Measurements from ENCODE around the gene TUBGCP4. TPM values are rescaled to one million over a fixed set of nuclear protein-coding genes. Genes with fewer than 3 reads are reported as not detected.

The TUBGCP4 gene
- total RNA-seq, 1 experiment from 2014 or later: 38.6 TPM

DNA sequence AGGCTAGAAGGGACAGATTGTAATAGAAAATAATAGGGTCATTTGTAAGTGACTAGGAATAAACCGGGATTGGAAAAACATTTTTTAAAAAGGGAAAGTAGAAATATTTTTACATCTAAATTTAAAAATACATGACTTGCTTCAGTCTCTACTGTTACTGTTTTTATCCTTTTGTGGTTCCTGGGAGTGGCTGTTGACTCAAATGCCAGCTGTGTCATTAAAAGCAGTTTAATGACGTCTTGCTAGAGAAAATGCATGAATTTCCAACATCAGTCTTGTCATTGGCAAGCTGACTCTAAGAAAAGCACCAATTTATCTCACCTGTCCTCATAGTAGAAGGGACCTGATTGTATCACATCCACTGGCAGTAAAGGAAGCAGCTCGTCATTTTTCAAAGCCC is 23.8 kb upstream of the TUBGCP4 start (continued):
- TF ChIP-seq, protein P1, sequence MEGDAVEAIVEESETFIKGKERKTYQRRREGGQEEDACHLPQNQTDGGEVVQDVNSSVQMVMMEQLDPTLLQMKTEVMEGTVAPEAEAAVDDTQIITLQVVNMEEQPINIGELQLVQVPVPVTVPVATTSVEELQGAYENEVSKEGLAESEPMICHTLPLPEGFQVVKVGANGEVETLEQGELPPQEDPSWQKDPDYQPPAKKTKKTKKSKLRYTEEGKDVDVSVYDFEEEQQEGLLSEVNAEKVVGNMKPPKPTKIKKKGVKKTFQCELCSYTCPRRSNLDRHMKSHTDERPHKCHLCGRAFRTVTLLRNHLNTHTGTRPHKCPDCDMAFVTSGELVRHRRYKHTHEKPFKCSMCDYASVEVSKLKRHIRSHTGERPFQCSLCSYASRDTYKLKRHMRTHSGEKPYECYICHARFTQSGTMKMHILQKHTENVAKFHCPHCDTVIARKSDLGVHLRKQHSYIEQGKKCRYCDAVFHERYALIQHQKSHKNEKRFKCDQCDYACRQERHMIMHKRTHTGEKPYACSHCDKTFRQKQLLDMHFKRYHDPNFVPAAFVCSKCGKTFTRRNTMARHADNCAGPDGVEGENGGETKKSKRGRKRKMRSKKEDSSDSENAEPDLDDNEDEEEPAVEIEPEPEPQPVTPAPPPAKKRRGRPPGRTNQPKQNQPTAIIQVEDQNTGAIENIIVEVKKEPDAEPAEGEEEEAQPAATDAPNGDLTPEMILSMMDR (IDR thresholded peaks at IDR 0.05 in 2 of 3, conservative IDR thresholded peaks at IDR 0.05 in 1 of 3; ENCODE audit: borderline replicate concordance in 1 of 3, insufficient read depth in 1 of 3, low read depth in 2 of 3, low read length in 2 of 3): no peak
- TF ChIP-seq, protein P2, sequence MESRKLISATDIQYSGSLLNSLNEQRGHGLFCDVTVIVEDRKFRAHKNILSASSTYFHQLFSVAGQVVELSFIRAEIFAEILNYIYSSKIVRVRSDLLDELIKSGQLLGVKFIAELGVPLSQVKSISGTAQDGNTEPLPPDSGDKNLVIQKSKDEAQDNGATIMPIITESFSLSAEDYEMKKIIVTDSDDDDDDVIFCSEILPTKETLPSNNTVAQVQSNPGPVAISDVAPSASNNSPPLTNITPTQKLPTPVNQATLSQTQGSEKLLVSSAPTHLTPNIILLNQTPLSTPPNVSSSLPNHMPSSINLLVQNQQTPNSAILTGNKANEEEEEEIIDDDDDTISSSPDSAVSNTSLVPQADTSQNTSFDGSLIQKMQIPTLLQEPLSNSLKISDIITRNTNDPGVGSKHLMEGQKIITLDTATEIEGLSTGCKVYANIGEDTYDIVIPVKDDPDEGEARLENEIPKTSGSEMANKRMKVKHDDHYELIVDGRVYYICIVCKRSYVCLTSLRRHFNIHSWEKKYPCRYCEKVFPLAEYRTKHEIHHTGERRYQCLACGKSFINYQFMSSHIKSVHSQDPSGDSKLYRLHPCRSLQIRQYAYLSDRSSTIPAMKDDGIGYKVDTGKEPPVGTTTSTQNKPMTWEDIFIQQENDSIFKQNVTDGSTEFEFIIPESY (IDR thresholded peaks at IDR 0.05; ENCODE audit: extremely low read depth, insufficient replicate concordance, low read length): no peak
- TF ChIP-seq CEBPB (IDR thresholded peaks at IDR 0.05; ENCODE audit: low read depth) (no peak), POLR2AphosphoS5 (IDR thresholded peaks at IDR 0.05; ENCODE audit: low read depth, low read length) (no peak)

DNA sequence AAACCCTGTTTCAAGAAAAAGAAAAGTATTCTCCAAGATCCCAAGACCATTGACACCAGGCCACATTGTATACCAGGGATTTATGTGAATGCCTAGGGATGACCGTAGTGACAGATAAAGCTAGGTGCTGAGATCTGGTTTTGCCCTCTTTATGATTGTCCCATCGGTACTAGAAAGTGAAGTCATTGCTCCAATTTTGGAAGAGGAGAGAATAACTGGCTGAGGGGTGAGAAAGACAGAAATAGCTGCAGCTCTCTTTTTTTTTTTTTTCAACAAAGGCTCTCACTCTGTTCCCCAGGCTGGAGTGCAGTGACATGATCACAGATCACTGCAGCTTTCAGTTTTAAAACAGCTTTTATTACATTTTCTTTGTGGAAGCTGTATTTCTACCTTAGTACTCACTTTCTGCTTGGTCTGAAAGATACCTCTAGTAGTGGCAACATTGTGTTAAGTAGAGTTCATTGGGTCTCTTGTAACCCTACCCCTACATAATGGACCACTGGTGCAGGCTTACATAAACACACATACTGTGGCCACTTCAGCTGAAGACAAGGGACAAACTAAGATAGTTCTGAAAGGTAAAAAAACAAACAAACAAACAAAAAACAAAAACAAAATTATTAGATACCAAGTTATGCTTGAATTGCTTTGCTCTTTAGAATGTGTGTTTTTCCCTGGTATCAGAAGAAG is 18.1 kb upstream of the TUBGCP4 start:
- ATAC-seq (no peak), DNase-seq (ENCODE audit: low read depth, low spot score) (no peak)
- H3K27ac ChIP-seq (ENCODE audit: low read depth, low read length): no peak overlapping the region
- H3K36me3 ChIP-seq (ENCODE audit: control insufficient read depth in 1 of 2, insufficient read depth in 2 of 2, low read length in 2 of 2): no peaks in the 10 kb centered on the region
- H3K9me2 ChIP-seq (ENCODE audit: insufficient read depth): no peaks in the 10 kb centered on the region
- no peaks in the 10 kb centered on the region for H3K9me3 ChIP-seq (ENCODE audit: control insufficient read depth in 1 of 2, insufficient read depth in 1 of 2, low read depth in 1 of 2, low read length in 2 of 2)
- CTCF ChIA-PET: no interaction called here
- no peaks in the 10 kb centered on the region for H3K79me2 ChIP-seq (ENCODE audit: insufficient read depth, low read length)
- intact Hi-C loops (cut with micrococcal nuclease): no loop called here
- no peaks in the 10 kb centered on the region for H3K4me1 ChIP-seq (ENCODE audit: control insufficient read depth in 1 of 2, insufficient read depth in 2 of 2, low read length in 2 of 2)
- RAD21 ChIA-PET (ENCODE audit: low non-redundant PET in 1 of 2, low total read pairs in 2 of 2, uncharacterized antibody in 2 of 2, unreplicated experiment in 2 of 2): no interaction called here
- no peak overlapping the region for H3K4me2 ChIP-seq (ENCODE audit: low read length)
- no TSS peak for BruUV-seq (replicated peaks)
- no peak overlapping the region for H3K9ac ChIP-seq (ENCODE audit: low read length)
- H3K4me3 ChIP-seq (replicated peaks in 1 of 2; ENCODE audit: low read depth in 1 of 2, low read length in 2 of 2): no peak overlapping the region
- H4K20me1 ChIP-seq (ENCODE audit: insufficient read depth): no peaks in the 10 kb centered on the region
- POLR2A ChIA-PET: no interaction called here
- TF ChIP-seq CBX3 (IDR thresholded peaks at IDR 0.05; ENCODE audit: low read depth) (no peak), TCF7L2 (IDR thresholded peaks at IDR 0.05; ENCODE audit: borderline replicate concordance, extremely low read depth, insufficient read depth, insufficient read length) (no peak), ZFX (IDR thresholded peaks at IDR 0.05) (no peak), RAD21 (IDR thresholded peaks at IDR 0.05; ENCODE audit: low read depth) (no peak), JUND (IDR thresholded peaks at IDR 0.05) (no peak), ZNF274 (IDR thresholded peaks at IDR 0.05; ENCODE audit: low read depth, low read length) (no peak), EZH2phosphoT487 (IDR thresholded peaks at IDR 0.05; ENCODE audit: borderline replicate concordance) (no peak)
- H2AFZ ChIP-seq (ENCODE audit: low read depth, low read length, poor library complexity, severe bottlenecking): no peak overlapping the region
- H3K27me3 ChIP-seq (ENCODE audit: insufficient read depth, low read length): no peaks in the 10 kb centered on the region
